Kidney epithelial cell (primary cell): ENCODE results near the gene MSANTD4. TPM values are rescaled to one million over a fixed set of nuclear protein-coding genes. Genes with fewer than 3 reads are reported as not detected.

ENCODE experiments used
- DNase-seq: peaks from one replicate; pipeline ENCODE4 v3.0.0-alpha.2; 2010; ENCODE audit warnings: low read depth
- H3K27me3 ChIP-seq: 2 replicates; pipeline ENCODE4 v1.6.0; 2011; ENCODE audit warnings: low read length; ENCODE audit not compliant: control insufficient read depth, insufficient read depth
- H3K36me3 ChIP-seq: 2 replicates; pipeline ENCODE4 v1.5.1; 2011; ENCODE audit warnings: low read length; ENCODE audit not compliant: control insufficient read depth, insufficient read depth
- H3K4me3 ChIP-seq: 2 replicates; pipeline ENCODE4 v1.5.1; 2011; ENCODE audit warnings: low read depth, mild to moderate bottlenecking, control low read depth, low read length
- CTCF ChIP-seq: IDR thresholded peaks from 2 replicates; pipeline ENCODE4 v1.5.1; 2011; ENCODE audit warnings: mild to moderate bottlenecking, moderate library complexity, low read length, control low read depth, inconsistent platforms; ENCODE audit not compliant: insufficient read depth, poor library complexity, severe bottlenecking
- total RNA-seq: library from RNA; depleted of rRNA; stranded (reverse); fragments of >200 nt; gene quantifications from 2 replicates; pipeline ENCODE4 v1.2.3, GENCODE V29; 2015

Gene MSANTD4
- 22.9 and 33.8 TPM in 2 replicates for total RNA-seq

GRCh38 chr11:106021967-106022794, at the start of gene MSANTD4:
Gene MSANTD4 (minus strand): TSS chr11:106022240. CDS start chr11:106010917, 11,323 bp downstream.
- H3K4me3 ChIP-seq: peak within 1 kb of the TSS; percentile 85
- TF ChIP-seq CTCF: no peak
- no peaks in the 10 kb centered on the region for H3K27me3 ChIP-seq
- DNase-seq: peak; percentile 97
- no peaks in the 10 kb centered on the region for H3K36me3 ChIP-seq

- no peaks in the 10 kb centered on the region for H3K27me3 ChIP-seq
- DNase-seq: no peak
- TF ChIP-seq CTCF: no peak
- H3K36me3 ChIP-seq: no peaks in the 10 kb centered on the region
- H3K4me3 ChIP-seq: no peak overlapping the region
Observed at GRCh38 chr11:106070606-106071005, 48.6 kb upstream of the MSANTD4 start.

- TF ChIP-seq CTCF: no peak
- Histone ChIP-seq H3K27me3 (no peaks in the 10 kb centered on the region), H3K4me3 (no peak overlapping the region), H3K36me3 (no peaks in the 10 kb centered on the region)
- no peak for DNase-seq
Observed at GRCh38 chr11:106063009-106063408, 41.0 kb upstream of the MSANTD4 start.

- no peak overlapping the region for H3K4me3 ChIP-seq
- no peak for TF ChIP-seq CTCF
- DNase-seq: no peak
- H3K36me3 ChIP-seq: no peaks in the 10 kb centered on the region
- no peaks in the 10 kb centered on the region for H3K27me3 ChIP-seq
Observed at GRCh38 chr11:106061954-106062949, 40.2 kb upstream of the MSANTD4 start.

GRCh38 chr11:106061249-106061784, 39.3 kb upstream of the MSANTD4 start:
- H3K4me3 ChIP-seq: no peak overlapping the region
- no peaks in the 10 kb centered on the region for H3K36me3 ChIP-seq

More at GRCh38 chr11:106061249-106061784, 39.3 kb upstream of the MSANTD4 start:
- TF ChIP-seq CTCF: no peak
- DNase-seq: no peak
- no peaks in the 10 kb centered on the region for H3K27me3 ChIP-seq
